Activated B cell treated with CpG ODN at 0.5 μM for 24 hours (primary cell): ENCODE data around the gene TP73. TPM values are rescaled to one million over a fixed set of nuclear protein-coding genes. Genes with fewer than 3 reads are reported as not detected.

ENCODE experiments used
- ATAC-seq: fragments of 200-7000 bp; cut with Tn5 transposase; one replicate; pipeline ENCODE4 v1.10.0; 2021; ENCODE audit warnings: low read depth, mild to moderate bottlenecking, moderate library complexity
- CTCF ChIA-PET: fragments of 350-600 bp; sonication (Branson Sonifier 250); formaldehyde crosslinking; loops from one replicate; lab custom pipeline; 2021; ENCODE audit warnings: antibody characterized with exemption; lab: Charles Lee
- POLR2A ChIA-PET: fragments of 350-600 bp; sonication (Branson Sonifier 250); formaldehyde crosslinking; loops from one replicate; lab custom pipeline; 2021; ENCODE audit warnings: antibody characterized with exemption; lab: Charles Lee
- DNase-seq: peaks from one replicate; pipeline ENCODE4 v3.0.0; 2022
- H3K27ac Mint-ChIP-seq: one replicate; pipeline ENCODE4 v1.8.0; 2020; ENCODE audit warnings: mixed read lengths
- H3K27me3 Mint-ChIP-seq: one replicate; pipeline ENCODE4 v1.8.0; 2021; ENCODE audit warnings: mixed read lengths
- H3K36me3 Mint-ChIP-seq: one replicate; pipeline ENCODE4 v1.8.0; 2021; ENCODE audit warnings: low read depth, mixed read lengths
- H3K4me1 Mint-ChIP-seq: one replicate; pipeline ENCODE4 v1.8.0; 2021; ENCODE audit warnings: mixed read lengths
- H3K4me3 Mint-ChIP-seq: one replicate; pipeline ENCODE4 v1.8.0; 2020; ENCODE audit warnings: mild to moderate bottlenecking, mixed read lengths
- H3K9me3 Mint-ChIP-seq: one replicate; pipeline ENCODE4 v1.8.0; 2020; ENCODE audit warnings: mixed read lengths
- CTCF ChIP-seq: fragments of 200-600 bp; IDR thresholded peaks from one replicate; pipeline ENCODE4 v1.8.0; 2022; ENCODE audit warnings: antibody characterized with exemption, mild to moderate bottlenecking
- intact Hi-C: fragments of 100-400 bp; cut with micrococcal nuclease; formaldehyde crosslinking; loops from one replicate; pipeline ENCODE4 v1.15.1; 2024
- total RNA-seq: library from RNA; stranded (reverse); gene quantifications from 2 replicates; pipeline ENCODE4 v1.2.3, GENCODE V29; 2022

Gene TP73
- total RNA-seq, 1 donor from 2014 or later = 2.6 TPM

- POLR2A ChIA-PET = no interaction called here
- no peaks in the 10 kb centered on the region for H3K4me1 Mint-ChIP-seq
- CTCF ChIA-PET = interaction anchor here (1.7 kb wide), 1 partner anchor 10 kb away, joined by 6 read pairs; no protein-coding TSS in a partner anchor
- no peak for ATAC-seq
- H3K9me3 Mint-ChIP-seq = no peaks in the 10 kb centered on the region
- no peak for TF ChIP-seq CTCF
- H3K4me3 Mint-ChIP-seq = no peak overlapping the region
- DNase-seq = no peak
- peaks cover 3% of the 10 kb centered on the region for H3K27me3 Mint-ChIP-seq
- intact Hi-C loops = no loop called here
- peaks cover 23% of the 10 kb centered on the region for H3K36me3 Mint-ChIP-seq
- H3K27ac Mint-ChIP-seq = no peak overlapping the region
These were observed 82.3 kb downstream of the TP73 start for GRCh38 chr1:3734602-3735001.

- ChIA-PET CTCF (interaction anchor here (1.2 to 1.7 kb wide), 2 partner anchors 11 kb away, joined by 6 read pairs; no protein-coding TSS in a partner anchor), POLR2A (no interaction called here)
- Mint-ChIP-seq H3K27ac (no peak overlapping the region), H3K4me3 (no peak overlapping the region), H3K27me3 (peaks cover 3% of the 10 kb centered on the region), H3K36me3 (peaks cover 23% of the 10 kb centered on the region), H3K9me3 (no peaks in the 10 kb centered on the region), H3K4me1 (no peaks in the 10 kb centered on the region)
- no peak for TF ChIP-seq CTCF
- intact Hi-C loops = no loop called here
- no peak for DNase-seq
- no peak for ATAC-seq
These were observed 82.8 kb downstream of the TP73 start for GRCh38 chr1:3735027-3735681.

GRCh38 chr1:3735688-3736087 is 83.4 kb downstream of the TP73 start:
- ATAC-seq = no peak
- TF ChIP-seq CTCF = no peak
- Mint-ChIP-seq H3K9me3 (no peaks in the 10 kb centered on the region), H3K36me3 (peaks cover 23% of the 10 kb centered on the region), H3K4me3 (no peak overlapping the region), H3K27me3 (peaks cover 3% of the 10 kb centered on the region), H3K4me1 (no peaks in the 10 kb centered on the region), H3K27ac (no peak overlapping the region)
- CTCF ChIA-PET = interaction anchor here (1.2 kb wide), 1 partner anchor 11 kb away, joined by 6 read pairs; no protein-coding TSS in a partner anchor
- POLR2A ChIA-PET = no interaction called here
- DNase-seq = no peak
- intact Hi-C loops = no loop called here

GRCh38 chr1:3736131-3736561 is 83.8 kb downstream of the TP73 start:
- no peaks in the 10 kb centered on the region for H3K27me3 Mint-ChIP-seq
- H3K9me3 Mint-ChIP-seq = no peaks in the 10 kb centered on the region
- H3K4me1 Mint-ChIP-seq = no peaks in the 10 kb centered on the region
- ChIA-PET CTCF (interaction anchor here (1.2 kb wide), 1 partner anchor 12 kb away, joined by 6 read pairs; no protein-coding TSS in a partner anchor), POLR2A (interaction anchor here (0.6 kb wide), 1 partner anchor 18 kb away, joined by 4 read pairs; no protein-coding TSS in a partner anchor)
- no peak for TF ChIP-seq CTCF
- DNase-seq (no peak), ATAC-seq (no peak)
- H3K36me3 Mint-ChIP-seq = peaks cover 26% of the 10 kb centered on the region
- intact Hi-C loops = no loop called here
- H3K27ac Mint-ChIP-seq = no peak overlapping the region
- H3K4me3 Mint-ChIP-seq = no peak overlapping the region

- Mint-ChIP-seq H3K27me3 (no peaks in the 10 kb centered on the region), H3K36me3 (peaks cover 32% of the 10 kb centered on the region), H3K4me1 (no peaks in the 10 kb centered on the region), H3K9me3 (no peaks in the 10 kb centered on the region), H3K27ac (no peak overlapping the region), H3K4me3 (no peak overlapping the region)
- ATAC-seq (no peak), DNase-seq (no peak)
- intact Hi-C loops = no loop called here
- POLR2A ChIA-PET = interaction anchor here (0.6 kb wide), 1 partner anchor 19 kb away, joined by 4 read pairs; no protein-coding TSS in a partner anchor
- TF ChIP-seq CTCF = no peak
- CTCF ChIA-PET = interaction anchor here (1.2 kb wide), 1 partner anchor 12 kb away, joined by 6 read pairs; no protein-coding TSS in a partner anchor
These were observed 84.4 kb downstream of the TP73 start for GRCh38 chr1:3736708-3737107.
